Measurements from ENCODE around the gene WDR43. TPM values are rescaled to one million over a fixed set of nuclear protein-coding genes. Genes with fewer than 3 reads are reported as not detected.
A peak's percentile ranks its signal among the peaks of the same experiment; 100 is the strongest.

Gene WDR43
- total RNA-seq, 1 experiment from 2014 or later = 112 TPM

- TF ChIP-seq ZNF219 (CRISPR knock-in tag; IDR thresholded peaks at IDR 0.05; ENCODE audit: borderline replicate concordance) (no peak), ELF4 (CRISPR knock-in tag; IDR thresholded peaks at IDR 0.05; ENCODE audit: low read depth) (no peak), SP1 (CRISPR knock-in tag; conservative IDR thresholded peaks at IDR 0.05) (no peak), ZNF416 (CRISPR knock-in tag; IDR thresholded peaks at IDR 0.05) (no peak)
These were observed 14.3 kb upstream of the WDR43 start (continued) for GRCh38 chr2:28880193-28880592.

DNA sequence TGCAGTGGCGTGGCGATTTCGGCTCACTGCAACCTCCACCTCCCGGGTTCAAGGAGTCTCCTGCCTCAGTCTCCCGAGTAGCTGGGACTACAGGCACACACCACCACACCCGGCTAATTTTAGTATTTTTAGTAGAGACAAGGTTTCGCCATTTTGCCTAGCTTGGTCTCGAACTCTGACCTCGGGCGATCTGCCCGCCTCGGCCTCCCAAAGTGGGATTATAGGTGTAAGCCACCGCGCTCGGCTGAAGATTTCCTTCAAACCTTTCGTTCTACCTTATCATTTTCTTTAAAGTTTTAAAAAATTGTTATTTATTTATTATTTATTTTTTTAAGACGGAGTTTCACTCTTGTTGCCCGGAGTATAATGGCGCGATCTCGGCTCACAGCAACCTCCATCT is 979 bp upstream of the WDR43 start:
- Mint-ChIP-seq H3K4me1 (peaks cover 25% of the 10 kb centered on the region), H3K4me3 (peak overlapping the region; percentile 26; the same call in 1 of the 2 replicates), H3K27ac (no peak overlapping the region), H3K9me3 (no peaks in the 10 kb centered on the region), H3K27me3 (ENCODE audit: low read depth) (no peaks in the 10 kb centered on the region), H3K36me3 (peaks cover 8% of the 10 kb centered on the region)
- ChIA-PET POLR2A (interaction anchor here (1.7 kb wide), 1 partner anchor 24 kb away, joined by 9 read pairs; the partner anchor contains the start of gene TRMT61B), CTCF (no interaction called here)
- ATAC-seq (no peak), DNase-seq (ENCODE audit: low spot score) (no peak)
- TF ChIP-seq ZBTB21 (CRISPR knock-in tag; IDR thresholded peaks at IDR 0.05; ENCODE audit: borderline replicate concordance) = no peak
- no peak for TF ChIP-seq E2F1 (CRISPR knock-in tag; IDR thresholded peaks at IDR 0.05)
- TF ChIP-seq NFATC4 (CRISPR knock-in tag; IDR thresholded peaks at IDR 0.05) = no peak
- TF ChIP-seq E2F4 (CRISPR knock-in tag; IDR thresholded peaks at IDR 0.05; ENCODE audit: borderline replicate concordance, low read depth) = no peak
- TF ChIP-seq, protein P1, sequence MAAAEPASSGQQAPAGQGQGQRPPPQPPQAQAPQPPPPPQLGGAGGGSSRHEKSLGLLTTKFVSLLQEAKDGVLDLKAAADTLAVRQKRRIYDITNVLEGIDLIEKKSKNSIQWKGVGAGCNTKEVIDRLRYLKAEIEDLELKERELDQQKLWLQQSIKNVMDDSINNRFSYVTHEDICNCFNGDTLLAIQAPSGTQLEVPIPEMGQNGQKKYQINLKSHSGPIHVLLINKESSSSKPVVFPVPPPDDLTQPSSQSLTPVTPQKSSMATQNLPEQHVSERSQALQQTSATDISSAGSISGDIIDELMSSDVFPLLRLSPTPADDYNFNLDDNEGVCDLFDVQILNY (CRISPR knock-in tag; IDR thresholded peaks at IDR 0.05) = no peak
- TF ChIP-seq, protein P2, sequence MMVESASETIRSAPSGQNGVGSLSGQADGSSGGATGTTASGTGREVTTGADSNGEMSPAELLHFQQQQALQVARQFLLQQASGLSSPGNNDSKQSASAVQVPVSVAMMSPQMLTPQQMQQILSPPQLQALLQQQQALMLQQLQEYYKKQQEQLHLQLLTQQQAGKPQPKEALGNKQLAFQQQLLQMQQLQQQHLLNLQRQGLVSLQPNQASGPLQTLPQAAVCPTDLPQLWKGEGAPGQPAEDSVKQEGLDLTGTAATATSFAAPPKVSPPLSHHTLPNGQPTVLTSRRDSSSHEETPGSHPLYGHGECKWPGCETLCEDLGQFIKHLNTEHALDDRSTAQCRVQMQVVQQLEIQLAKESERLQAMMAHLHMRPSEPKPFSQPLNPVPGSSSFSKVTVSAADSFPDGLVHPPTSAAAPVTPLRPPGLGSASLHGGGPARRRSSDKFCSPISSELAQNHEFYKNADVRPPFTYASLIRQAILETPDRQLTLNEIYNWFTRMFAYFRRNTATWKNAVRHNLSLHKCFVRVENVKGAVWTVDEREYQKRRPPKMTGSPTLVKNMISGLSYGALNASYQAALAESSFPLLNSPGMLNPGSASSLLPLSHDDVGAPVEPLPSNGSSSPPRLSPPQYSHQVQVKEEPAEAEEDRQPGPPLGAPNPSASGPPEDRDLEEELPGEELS (CRISPR knock-in tag; IDR thresholded peaks at IDR 0.05) = no peak
- no peak for TF ChIP-seq AFF4 (CRISPR knock-in tag; IDR thresholded peaks at IDR 0.05; ENCODE audit: borderline replicate concordance)
- no peak for TF ChIP-seq ETV6 (CRISPR knock-in tag; IDR thresholded peaks at IDR 0.05)
- no peak for TF ChIP-seq NFYB (CRISPR knock-in tag; conservative IDR thresholded peaks at IDR 0.05; ENCODE audit: low read depth)
- no peak for TF ChIP-seq FOXK1 (CRISPR knock-in tag; IDR thresholded peaks at IDR 0.05)
- TF ChIP-seq OVOL2 (CRISPR knock-in tag; IDR thresholded peaks at IDR 0.05; ENCODE audit: borderline replicate concordance) = no peak
- TF ChIP-seq, protein P3, sequence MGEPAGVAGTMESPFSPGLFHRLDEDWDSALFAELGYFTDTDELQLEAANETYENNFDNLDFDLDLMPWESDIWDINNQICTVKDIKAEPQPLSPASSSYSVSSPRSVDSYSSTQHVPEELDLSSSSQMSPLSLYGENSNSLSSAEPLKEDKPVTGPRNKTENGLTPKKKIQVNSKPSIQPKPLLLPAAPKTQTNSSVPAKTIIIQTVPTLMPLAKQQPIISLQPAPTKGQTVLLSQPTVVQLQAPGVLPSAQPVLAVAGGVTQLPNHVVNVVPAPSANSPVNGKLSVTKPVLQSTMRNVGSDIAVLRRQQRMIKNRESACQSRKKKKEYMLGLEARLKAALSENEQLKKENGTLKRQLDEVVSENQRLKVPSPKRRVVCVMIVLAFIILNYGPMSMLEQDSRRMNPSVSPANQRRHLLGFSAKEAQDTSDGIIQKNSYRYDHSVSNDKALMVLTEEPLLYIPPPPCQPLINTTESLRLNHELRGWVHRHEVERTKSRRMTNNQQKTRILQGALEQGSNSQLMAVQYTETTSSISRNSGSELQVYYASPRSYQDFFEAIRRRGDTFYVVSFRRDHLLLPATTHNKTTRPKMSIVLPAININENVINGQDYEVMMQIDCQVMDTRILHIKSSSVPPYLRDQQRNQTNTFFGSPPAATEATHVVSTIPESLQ (CRISPR knock-in tag; IDR thresholded peaks at IDR 0.05) = no peak
- TF ChIP-seq ATF1 (CRISPR knock-in tag; IDR thresholded peaks at IDR 0.05) = no peak

Measured in WTC11 (cell line).